Endothelial cell of umbilical vein (primary cell): ENCODE measurements around the gene HIP1.

Experiments
- CTCF ChIP-seq, 2 donors: IDR thresholded peaks; 1 replicate in 1 of 2; 2 replicates in 1 of 2; pipeline ENCODE4 v1.5.1; 2011; ENCODE audit warnings: low read length in 2 of 2, mild to moderate bottlenecking in 2 of 2, moderate library complexity in 2 of 2, control low read depth in 1 of 2, inconsistent platforms in 1 of 2, low read depth in 1 of 2; ENCODE audit not compliant: insufficient read depth in 1 of 2; ENCODE audit errors: extremely low read depth in 1 of 2
- EZH2 ChIP-seq: IDR thresholded peaks from 2 replicates; pipeline ENCODE4 v1.6.1; 2012; ENCODE audit warnings: borderline replicate concordance, low read depth, mild to moderate bottlenecking, moderate library complexity, low read length, inconsistent platforms; ENCODE audit not compliant: severe bottlenecking
- MYC ChIP-seq: IDR thresholded peaks from one replicate; pipeline ENCODE4 v1.6.1; 2011; ENCODE audit warnings: mild to moderate bottlenecking, low read depth, low read length
- POLR2A ChIP-seq: IDR thresholded peaks from 2 replicates; pipeline ENCODE4 v1.6.1; 2012; ENCODE audit warnings: low read depth, mild to moderate bottlenecking, control low read depth, low read length
- POLR2AphosphoS5 ChIP-seq: IDR thresholded peaks from 2 replicates; pipeline ENCODE4 v1.6.1; 2012; ENCODE audit warnings: low read depth, mild to moderate bottlenecking, control low read depth, low read length, moderate library complexity; ENCODE audit not compliant: insufficient read depth

GRCh38 chr7:75626954-75627353 lies 111.8 kb downstream of the HIP1 start:
- no peak for TF ChIP-seq CTCF (IDR thresholded peaks at IDR 0.05; ENCODE audit: extremely low read depth in 1 of 2, insufficient read depth in 1 of 2, low read depth in 1 of 2, low read length in 2 of 2)
- no peak for TF ChIP-seq EZH2
- no peak for TF ChIP-seq POLR2AphosphoS5
- TF ChIP-seq POLR2A = no peak
- no peak for TF ChIP-seq MYC
